ENCODE measurements around the gene ZMYM1.

DNA sequence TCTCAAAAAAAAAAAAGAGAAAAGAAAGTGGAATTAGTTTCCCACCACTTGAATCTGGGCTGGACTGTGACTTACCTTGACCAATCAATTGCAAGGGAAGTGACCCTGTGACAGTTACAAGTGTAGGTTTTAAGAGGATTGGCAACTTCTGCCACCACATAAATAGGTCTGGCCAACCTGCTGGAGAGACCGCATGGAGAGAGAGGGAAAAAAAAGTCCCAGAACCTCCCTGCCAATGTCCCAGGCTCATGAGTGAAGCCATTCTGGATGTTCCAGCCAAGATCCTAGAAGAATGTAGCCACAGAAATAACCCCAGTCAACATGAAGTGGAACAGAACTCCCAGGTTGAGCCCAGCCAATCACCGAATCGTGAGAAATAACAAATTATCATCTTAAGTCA, 35.7 kb upstream of the ZMYM1 start:
- no peak for TF ChIP-seq EZH2phosphoT487 (IDR thresholded peaks at IDR 0.05; ENCODE audit: unreplicated experiment)
- TF ChIP-seq, protein P1, sequence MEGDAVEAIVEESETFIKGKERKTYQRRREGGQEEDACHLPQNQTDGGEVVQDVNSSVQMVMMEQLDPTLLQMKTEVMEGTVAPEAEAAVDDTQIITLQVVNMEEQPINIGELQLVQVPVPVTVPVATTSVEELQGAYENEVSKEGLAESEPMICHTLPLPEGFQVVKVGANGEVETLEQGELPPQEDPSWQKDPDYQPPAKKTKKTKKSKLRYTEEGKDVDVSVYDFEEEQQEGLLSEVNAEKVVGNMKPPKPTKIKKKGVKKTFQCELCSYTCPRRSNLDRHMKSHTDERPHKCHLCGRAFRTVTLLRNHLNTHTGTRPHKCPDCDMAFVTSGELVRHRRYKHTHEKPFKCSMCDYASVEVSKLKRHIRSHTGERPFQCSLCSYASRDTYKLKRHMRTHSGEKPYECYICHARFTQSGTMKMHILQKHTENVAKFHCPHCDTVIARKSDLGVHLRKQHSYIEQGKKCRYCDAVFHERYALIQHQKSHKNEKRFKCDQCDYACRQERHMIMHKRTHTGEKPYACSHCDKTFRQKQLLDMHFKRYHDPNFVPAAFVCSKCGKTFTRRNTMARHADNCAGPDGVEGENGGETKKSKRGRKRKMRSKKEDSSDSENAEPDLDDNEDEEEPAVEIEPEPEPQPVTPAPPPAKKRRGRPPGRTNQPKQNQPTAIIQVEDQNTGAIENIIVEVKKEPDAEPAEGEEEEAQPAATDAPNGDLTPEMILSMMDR (conservative IDR thresholded peaks at IDR 0.05; ENCODE audit: low read depth in 2 of 2) = no peak
